NCI-H524 (cell line): ENCODE data around the gene AFF3.

Experiments used
- DNase-seq, 2 experiments: peaks; one replicate each; lab custom pipeline; 2025; lab: John Stamatoyannopoulos, UW

Gene AFF3

DNA sequence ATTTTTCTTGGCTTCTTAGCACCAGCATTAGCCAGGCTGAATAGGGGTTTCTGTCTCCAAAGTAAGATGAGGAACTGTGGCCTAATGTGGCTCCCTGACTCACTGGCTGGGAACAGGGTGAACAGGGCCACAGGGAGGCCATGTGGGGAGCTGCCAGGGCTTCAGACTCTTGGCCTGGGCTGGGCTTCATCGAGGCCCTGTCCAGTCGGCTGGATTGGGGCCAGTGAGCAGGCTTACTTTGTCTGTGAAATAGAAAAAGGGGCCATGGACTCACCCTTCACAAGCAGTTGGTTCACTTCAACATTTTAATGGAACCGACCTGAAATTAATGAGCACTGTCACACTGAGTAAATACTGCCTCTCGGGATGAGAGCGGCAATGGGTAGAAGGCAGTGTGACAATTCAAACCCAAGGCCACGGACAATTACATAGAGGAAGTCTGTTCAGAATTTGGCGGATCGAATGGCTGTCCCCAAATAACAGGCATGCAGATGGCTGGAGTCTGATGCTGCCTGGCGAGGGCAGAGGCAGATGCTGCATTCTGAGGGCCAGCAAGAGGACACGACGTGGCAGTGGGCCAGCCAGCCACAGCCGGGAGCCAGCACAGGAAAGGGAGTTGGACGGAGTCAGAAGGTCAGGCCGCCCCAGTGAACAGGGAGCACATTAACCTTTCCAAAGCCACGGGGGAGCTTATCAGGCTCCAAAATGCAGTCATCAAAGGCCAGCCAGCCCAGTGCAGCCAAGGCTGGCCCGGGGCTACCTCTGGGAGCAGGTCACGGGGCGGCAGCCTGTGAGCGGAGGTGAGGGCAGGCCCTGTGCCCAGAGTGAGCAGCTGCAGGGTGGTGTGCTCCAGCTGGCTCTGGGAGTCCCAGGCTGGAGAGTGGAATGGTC, 506.0 kb downstream of the AFF3 start:
- peak in 1 of 2 experiments; percentile 37 for DNase-seq

- DNase-seq: no peak
Measured at GRCh38 chr2:99635710-99636109, 506.7 kb downstream of the AFF3 start.

GRCh38 chr2:99634234-99634633, 508.2 kb downstream of the AFF3 start:
- DNase-seq: no peak

GRCh38 chr2:99631700-99632099, 510.7 kb downstream of the AFF3 start:
- DNase-seq: no peak

DNA sequence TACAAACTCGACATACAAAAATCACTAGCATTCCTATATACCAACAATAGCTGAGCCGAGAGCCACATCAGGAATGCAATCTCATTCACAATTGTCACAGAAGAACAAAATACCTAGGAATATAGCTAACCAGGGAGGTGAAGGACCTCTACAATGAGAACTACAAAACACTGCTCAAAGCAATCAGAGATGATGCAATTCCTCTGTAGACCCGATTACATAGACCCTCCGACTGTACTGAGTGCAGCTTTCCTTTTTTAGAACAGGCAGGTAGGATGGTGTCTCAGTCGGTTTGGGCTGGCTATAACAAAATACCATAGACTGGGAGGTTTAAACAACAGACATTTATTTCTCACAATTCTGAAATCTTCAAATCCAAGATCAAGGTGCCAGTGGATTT, 513.1 kb downstream of the AFF3 start:
- DNase-seq: no peak

GRCh38 chr2:99626158-99626557, 516.2 kb downstream of the AFF3 start:
- no peak for DNase-seq

GRCh38 chr2:99624677-99625076, 517.7 kb downstream of the AFF3 start:
- no peak for DNase-seq

DNA sequence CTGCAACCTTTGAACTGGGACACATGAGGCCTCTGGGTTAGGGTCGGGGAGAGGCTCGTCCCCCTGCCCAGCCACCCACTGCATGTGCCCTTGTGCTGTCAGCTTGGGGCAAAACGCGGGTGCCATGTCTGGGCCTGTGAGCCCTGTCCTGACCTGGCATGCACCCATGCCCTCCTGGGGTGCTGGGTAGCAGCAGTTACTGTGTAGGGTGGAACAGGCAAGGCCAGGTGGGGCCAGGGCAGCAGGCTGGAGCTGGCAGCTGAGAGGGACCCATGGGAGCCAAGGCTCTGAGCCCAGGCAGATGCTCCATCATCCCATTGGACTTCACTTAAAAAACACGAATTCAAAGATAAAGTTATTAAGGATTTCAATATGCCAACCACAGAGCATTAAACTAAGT, 518.8 kb downstream of the AFF3 start:
- no peak for DNase-seq

- no peak for DNase-seq
Measured at GRCh38 chr2:99623035-99623434, 519.4 kb downstream of the AFF3 start.

GRCh38 chr2:99622534-99622933, 519.9 kb downstream of the AFF3 start:
- DNase-seq: no peak

GRCh38 chr2:99621774-99622173, 520.6 kb downstream of the AFF3 start:
- DNase-seq: no peak

DNA sequence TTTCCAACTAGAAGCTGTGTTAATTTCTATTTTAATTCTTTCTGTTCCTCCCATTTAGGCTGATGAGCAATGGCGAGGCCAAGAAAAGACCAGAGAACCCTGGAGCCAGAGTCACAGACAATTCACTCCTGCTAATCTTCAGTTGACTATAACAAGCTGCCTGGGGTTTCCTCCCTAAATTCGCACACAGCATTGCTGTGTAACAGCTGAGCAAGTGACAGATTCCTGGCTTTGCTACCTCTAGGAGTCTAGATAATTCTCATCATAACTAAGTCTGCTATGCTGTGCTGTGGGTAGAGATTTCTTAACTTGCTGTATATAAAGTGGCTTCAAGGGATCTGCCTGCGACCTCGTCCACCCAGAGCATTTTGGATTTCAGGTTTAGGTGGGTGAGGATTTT, 521.3 kb downstream of the AFF3 start:
- DNase-seq: no peak

DNA sequence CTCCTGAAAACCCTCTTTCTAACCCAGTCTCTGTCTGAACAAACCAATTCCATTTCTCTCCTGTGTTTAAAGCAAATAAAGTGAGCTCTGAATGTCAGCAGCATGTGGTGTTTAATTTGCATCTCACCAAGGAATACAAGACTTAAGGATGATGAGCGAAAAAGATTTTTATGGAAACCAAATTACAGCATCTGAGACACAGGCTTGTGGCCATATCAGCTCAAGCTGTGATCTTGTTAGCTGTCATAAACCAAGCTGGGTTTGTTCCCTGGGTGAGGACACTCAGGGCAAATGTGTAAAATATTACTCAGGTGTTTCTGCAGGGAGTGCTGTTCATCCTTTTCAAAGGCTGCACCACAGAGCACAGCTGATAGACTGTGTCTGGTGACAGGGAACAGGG, 523.2 kb downstream of the AFF3 start:
- DNase-seq: no peak

GRCh38 chr2:99618579-99619097, 523.8 kb downstream of the AFF3 start:
- DNase-seq: no peak

- no peak for DNase-seq
Measured at GRCh38 chr2:99617811-99618210, 524.6 kb downstream of the AFF3 start.

DNA sequence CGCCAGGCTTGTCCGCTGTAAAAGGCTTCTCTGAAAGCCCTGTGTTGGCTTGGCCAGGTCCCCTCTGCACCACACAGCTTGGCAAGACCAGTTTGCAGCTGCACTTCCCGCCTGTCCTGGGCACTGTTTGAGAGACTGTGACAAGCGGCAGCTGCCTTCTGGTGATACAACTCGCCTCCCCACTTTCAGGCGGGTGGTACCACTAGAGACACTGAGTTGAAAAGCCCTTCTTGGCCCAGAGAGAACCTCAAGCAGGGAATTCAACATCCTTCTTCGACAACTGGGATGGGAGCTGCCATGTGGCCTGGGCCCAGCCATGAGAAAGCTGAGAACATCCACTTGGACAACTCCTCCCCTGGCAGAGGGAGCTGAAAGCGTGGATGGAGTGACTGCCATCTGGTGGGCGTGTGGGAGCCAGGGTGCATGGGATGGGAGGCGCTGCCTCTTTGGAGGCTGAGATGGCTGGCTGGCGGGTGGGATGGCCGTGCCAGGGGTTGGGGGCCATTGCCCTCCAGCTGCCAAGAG, 527.1 kb downstream of the AFF3 start:
- peak in 1 of 2 experiments; percentile 44 for DNase-seq

DNA sequence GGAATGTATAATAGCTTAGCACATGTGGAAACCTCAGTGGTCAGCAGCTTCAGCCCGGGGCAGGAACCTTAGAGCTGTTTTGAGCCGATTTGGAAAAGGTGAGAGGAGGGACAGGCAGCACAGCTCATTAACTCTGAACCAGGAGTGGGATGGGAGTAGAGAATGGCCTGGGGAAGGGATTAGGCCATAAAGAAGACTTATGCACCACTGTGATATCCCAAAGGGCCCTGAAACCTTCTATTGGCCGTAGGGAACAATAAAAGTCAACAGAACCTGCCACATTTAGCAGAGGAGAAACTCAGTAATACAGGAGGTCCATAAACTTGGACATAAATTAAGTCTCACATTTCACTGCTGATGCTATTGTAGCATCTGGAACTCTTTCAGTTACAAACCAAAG, 528.4 kb downstream of the AFF3 start:
- DNase-seq: no peak

DNA sequence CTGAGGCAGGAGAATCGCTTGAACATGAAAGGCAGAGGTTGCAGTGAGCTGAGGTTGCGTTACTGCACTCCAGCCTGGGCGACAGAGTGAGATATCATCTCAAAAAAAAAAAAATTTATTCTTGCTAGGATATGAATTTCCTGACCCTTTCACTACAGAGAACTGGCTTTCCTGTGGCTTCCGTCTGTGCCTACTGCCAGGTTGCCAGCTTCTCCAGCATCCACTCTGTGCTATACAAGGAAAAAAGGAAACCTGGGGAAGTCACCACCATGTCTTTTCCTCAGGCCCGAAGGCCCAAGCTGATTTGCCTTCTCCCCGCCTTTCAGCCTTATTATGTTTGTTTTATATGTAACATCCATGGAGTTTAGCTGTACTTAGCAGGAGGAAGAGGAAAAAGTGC, 530.6 kb downstream of the AFF3 start:
- DNase-seq: no peak

- DNase-seq: no peak
Measured at GRCh38 chr2:99611034-99611433, 531.4 kb downstream of the AFF3 start.

GRCh38 chr2:99609851-99610381, 532.5 kb downstream of the AFF3 start:
- no peak for DNase-seq

- DNase-seq: no peak
Measured at GRCh38 chr2:99608861-99609260, 533.5 kb downstream of the AFF3 start.

GRCh38 chr2:99607861-99608491, 534.4 kb downstream of the AFF3 start:
- DNase-seq: no peak

- DNase-seq: peak in 1 of 2 experiments; percentile 2
Measured at GRCh38 chr2:99607454-99607853, 534.9 kb downstream of the AFF3 start.
